A673 (cell line): ENCODE results near the gene MINDY2. TPM values are rescaled to one million over a fixed set of nuclear protein-coding genes. Genes with fewer than 3 reads are reported as not detected.

Experiments used
- BruUV-seq: library from RNA; stranded (reverse); fragments of 400-500 nt; replicated peaks from 2 replicates; lab custom pipeline; 2021; lab: Mats Ljungman, UMichigan
- CTCF ChIA-PET: fragments of 300-600 bp; sonication (Branson Sonifier 250); formaldehyde crosslinking; loops from one replicate; lab custom pipeline; 2022; ENCODE audit warnings: antibody characterized with exemption; lab: Charles Lee
- POLR2A ChIA-PET: fragments of 300-600 bp; sonication (Branson Sonifier 250); formaldehyde crosslinking; loops from one replicate; lab custom pipeline; 2022; ENCODE audit warnings: antibody characterized with exemption; ENCODE audit not compliant: low non-redundant PET; lab: Charles Lee
- DNase-seq: peaks from one replicate; pipeline ENCODE4 v3.0.0-alpha.2; 2015; ENCODE audit warnings: low spot score
- H3K27ac ChIP-seq: fragments of 200-600 bp; sonication (generic); 2 replicates; pipeline ENCODE4 v1.5.1; 2016; ENCODE audit warnings: mixed run types, low read depth, mild to moderate bottlenecking, mixed read lengths, antibody characterized with exemption, low read length; ENCODE audit not compliant: poor library complexity, severe bottlenecking
- H3K27me3 ChIP-seq: fragments of 200-600 bp; sonication (generic); replicated peaks from 2 replicates; pipeline ENCODE4 v1.6.1; 2017; ENCODE audit warnings: mixed run types, low read depth, mild to moderate bottlenecking, mixed read lengths, antibody characterized with exemption, low read length; ENCODE audit not compliant: insufficient read depth, poor library complexity
- H3K36me3 ChIP-seq: fragments of 200-600 bp; sonication (generic); 2 replicates; pipeline ENCODE4 v1.6.1; 2016; ENCODE audit warnings: mixed run types, mild to moderate bottlenecking, mixed read lengths, antibody characterized with exemption, low read length; ENCODE audit not compliant: insufficient read depth, poor library complexity, severe bottlenecking
- H3K4me1 ChIP-seq: fragments of 200-600 bp; sonication (generic); 2 replicates; pipeline ENCODE4 v1.6.1; 2017; ENCODE audit warnings: mixed run types, mild to moderate bottlenecking, mixed read lengths, antibody characterized with exemption, low read length; ENCODE audit not compliant: insufficient read depth, poor library complexity, severe bottlenecking
- H3K4me3 ChIP-seq: fragments of 200-600 bp; sonication (generic); 2 replicates; pipeline ENCODE4 v1.5.1; 2016; ENCODE audit warnings: low read depth, mixed run types, mild to moderate bottlenecking, mixed read lengths, low read length; ENCODE audit not compliant: poor library complexity, severe bottlenecking
- H3K9me3 ChIP-seq: fragments of 200-600 bp; sonication (generic); 2 replicates; pipeline ENCODE4 v1.6.1; 2016; ENCODE audit warnings: mixed run types, low read depth, mild to moderate bottlenecking, mixed read lengths, antibody characterized with exemption, low read length; ENCODE audit not compliant: poor library complexity, severe bottlenecking
- EZH2 ChIP-seq: fragments of 200-600 bp; sonication (generic); IDR thresholded peaks from 2 replicates; pipeline ENCODE4 v1.6.1; 2017; ENCODE audit warnings: borderline replicate concordance, low read depth, mild to moderate bottlenecking, mixed read lengths, antibody characterized with exemption, low read length; ENCODE audit not compliant: poor library complexity, severe bottlenecking
- intact Hi-C: fragments of 100-400 bp; cut with micrococcal nuclease; formaldehyde crosslinking; loops from one replicate; pipeline ENCODE4 v1.10.0; 2022; ENCODE audit not compliant: unreplicated experiment
- total RNA-seq: library from RNA; stranded (reverse); gene quantifications from 2 replicates; pipeline ENCODE4 v1.2.3, GENCODE V29; 2021
- TF ChIP-seq, protein P1 (sequence below): fragments of 300-800, 200-600 bp; sonication (generic); conservative IDR thresholded peaks from 2 replicates; pipeline ENCODE4 v1.5.1; 2017; ENCODE audit warnings: low read depth, mild to moderate bottlenecking, antibody characterized with exemption, low read length, moderate library complexity, mixed read lengths

MINDY2 gene
- total RNA-seq, 1 experiment from 2014 or later = 14.1 TPM

DNA sequence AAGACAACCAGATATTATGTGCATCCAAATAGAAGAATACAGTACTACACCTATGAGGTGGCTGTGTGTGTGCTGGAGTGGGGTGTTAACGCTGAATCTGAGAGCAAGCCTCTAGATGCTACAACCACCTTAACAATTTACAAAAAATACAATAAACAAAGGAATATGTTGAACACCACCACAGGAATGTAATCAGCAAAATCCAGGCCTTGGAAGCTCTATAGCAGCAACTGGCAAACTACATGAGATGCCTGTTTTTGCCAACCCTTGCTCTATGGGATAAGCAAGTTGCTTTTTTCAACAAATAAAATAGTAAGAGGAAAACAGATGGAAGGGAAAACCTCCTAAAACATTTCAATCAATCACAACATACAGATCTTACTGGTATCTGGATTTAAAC is 138.5 kb downstream of the MINDY2 start:
- no peak for TF ChIP-seq EZH2
- TF ChIP-seq, protein P1, sequence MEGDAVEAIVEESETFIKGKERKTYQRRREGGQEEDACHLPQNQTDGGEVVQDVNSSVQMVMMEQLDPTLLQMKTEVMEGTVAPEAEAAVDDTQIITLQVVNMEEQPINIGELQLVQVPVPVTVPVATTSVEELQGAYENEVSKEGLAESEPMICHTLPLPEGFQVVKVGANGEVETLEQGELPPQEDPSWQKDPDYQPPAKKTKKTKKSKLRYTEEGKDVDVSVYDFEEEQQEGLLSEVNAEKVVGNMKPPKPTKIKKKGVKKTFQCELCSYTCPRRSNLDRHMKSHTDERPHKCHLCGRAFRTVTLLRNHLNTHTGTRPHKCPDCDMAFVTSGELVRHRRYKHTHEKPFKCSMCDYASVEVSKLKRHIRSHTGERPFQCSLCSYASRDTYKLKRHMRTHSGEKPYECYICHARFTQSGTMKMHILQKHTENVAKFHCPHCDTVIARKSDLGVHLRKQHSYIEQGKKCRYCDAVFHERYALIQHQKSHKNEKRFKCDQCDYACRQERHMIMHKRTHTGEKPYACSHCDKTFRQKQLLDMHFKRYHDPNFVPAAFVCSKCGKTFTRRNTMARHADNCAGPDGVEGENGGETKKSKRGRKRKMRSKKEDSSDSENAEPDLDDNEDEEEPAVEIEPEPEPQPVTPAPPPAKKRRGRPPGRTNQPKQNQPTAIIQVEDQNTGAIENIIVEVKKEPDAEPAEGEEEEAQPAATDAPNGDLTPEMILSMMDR = no peak
- ChIA-PET CTCF (no interaction called here), POLR2A (no interaction called here)
- intact Hi-C loops = no loop called here
- Histone ChIP-seq H3K27me3 (no peaks in the 10 kb centered on the region), H3K9me3 (no peaks in the 10 kb centered on the region), H3K4me3 (no peak overlapping the region), H3K36me3 (peaks cover 30% of the 10 kb centered on the region), H3K27ac (no peak overlapping the region), H3K4me1 (no peaks in the 10 kb centered on the region)
- BruUV-seq = no TSS peak
- DNase-seq = no peak

DNA sequence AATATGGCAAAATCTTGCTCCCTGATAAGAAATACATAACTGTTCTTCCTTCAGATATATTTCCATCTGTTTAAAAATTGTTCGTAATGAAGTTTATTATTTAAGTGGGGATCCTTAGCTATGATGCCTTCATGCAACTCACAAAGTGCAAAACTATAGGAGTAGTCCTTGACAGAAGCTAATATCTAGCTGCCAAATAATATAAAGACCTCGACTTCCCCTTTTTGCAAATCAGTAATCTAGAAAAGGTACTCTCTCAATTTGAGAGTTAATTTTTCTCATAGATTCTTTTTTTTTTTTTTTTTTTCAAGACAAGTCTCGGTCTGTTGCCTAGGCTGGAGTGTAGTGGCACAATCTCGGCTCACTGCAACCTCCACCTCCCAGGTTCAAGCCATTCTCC is 139.4 kb downstream of the MINDY2 start:
- BruUV-seq = no TSS peak
- no peak overlapping the region for H3K4me3 ChIP-seq
- TF ChIP-seq, protein P1 = no peak
- TF ChIP-seq EZH2 = no peak
- DNase-seq = no peak
- no peaks in the 10 kb centered on the region for H3K27me3 ChIP-seq
- H3K9me3 ChIP-seq = no peaks in the 10 kb centered on the region
- peaks cover 32% of the 10 kb centered on the region for H3K36me3 ChIP-seq
- H3K4me1 ChIP-seq = no peaks in the 10 kb centered on the region
- CTCF ChIA-PET = no interaction called here
- POLR2A ChIA-PET = no interaction called here
- intact Hi-C loops = no loop called here
- H3K27ac ChIP-seq = no peak overlapping the region

Other genes starting within 250 kb of the MINDY2 start
- 116 and 130 TPM in 2 replicates for gene ADAM10, start 21.6 kb upstream of the MINDY2 start, total RNA-seq
- 117 and 127 TPM in 2 replicates for gene SLTM, start 162.4 kb downstream of the MINDY2 start, total RNA-seq
- 30.3 and 34.4 TPM in 2 replicates for gene RNF111, start 216.4 kb downstream of the MINDY2 start, total RNA-seq